Activated CD8-positive, alpha-beta memory T cell treated with anti-CD3 and anti-CD28 coated beads, Interleukin-2, amount 50 U/mL, for 4 hours (primary cell): ENCODE results near the gene LATS2.

ENCODE experiments used
- DNase-seq: peaks from one replicate; pipeline ENCODE4 v3.0.0-alpha.2; 2020

LATS2 gene

GRCh38 chr13:21013682-21014038, 47.7 kb downstream of the LATS2 start:
- DNase-seq, result no peak

GRCh38 chr13:21012841-21013681, 48.3 kb downstream of the LATS2 start:
- DNase-seq, result no peak

GRCh38 chr13:21012211-21012610, 49.2 kb downstream of the LATS2 start:
- DNase-seq, result no peak

- DNase-seq, result no peak
Observed at GRCh38 chr13:21011378-21011777, 50.0 kb downstream of the LATS2 start.

- no peak for DNase-seq
Observed at GRCh38 chr13:21010621-21011020, 50.8 kb downstream of the LATS2 start.

GRCh38 chr13:21009036-21009435, 52.4 kb downstream of the LATS2 start:
- DNase-seq, result no peak

GRCh38 chr13:21008026-21008425, 53.4 kb downstream of the LATS2 start:
- DNase-seq, result no peak

GRCh38 chr13:21006141-21007005, 55.0 kb downstream of the LATS2 start:
- DNase-seq, result no peak

GRCh38 chr13:21005193-21005592, 56.2 kb downstream of the LATS2 start:
- no peak for DNase-seq

- no peak for DNase-seq
Observed at GRCh38 chr13:21001471-21001870, 59.9 kb downstream of the LATS2 start.

GRCh38 chr13:21000647-21001046, 60.7 kb downstream of the LATS2 start:
- DNase-seq, result no peak

- no peak for DNase-seq
Observed at GRCh38 chr13:20998649-20999415, 62.6 kb downstream of the LATS2 start.

- no peak for DNase-seq
Observed at GRCh38 chr13:20997301-20998161, 63.9 kb downstream of the LATS2 start.

GRCh38 chr13:20995245-20995838, 66.0 kb downstream of the LATS2 start:
- no peak for DNase-seq

- DNase-seq, result no peak
Observed at GRCh38 chr13:20994441-20994821, 67.0 kb downstream of the LATS2 start.

- DNase-seq, result no peak
Observed at GRCh38 chr13:20993661-20994440, 67.5 kb downstream of the LATS2 start.

GRCh38 chr13:20993211-20993610, 68.2 kb downstream of the LATS2 start:
- no peak for DNase-seq

- no peak for DNase-seq
Observed at GRCh38 chr13:20991741-20992520, 69.5 kb downstream of the LATS2 start.

- no peak for DNase-seq
Observed at GRCh38 chr13:20990910-20991525, 70.4 kb downstream of the LATS2 start.
